ENCODE results near the gene SPSB3.

GRCh38 chr16:1729445-1729844, 52.9 kb downstream of the SPSB3 start:
- TF ChIP-seq CTCF (IDR thresholded peaks at IDR 0.05), result no peak
- TF ChIP-seq POLR2A (IDR thresholded peaks at IDR 0.05), result no peak

Measured in Peyer's patch (tissue), 4 donors.